Liver (tissue), 9 donors: ENCODE data around the gene ZNF438. TPM values are rescaled to one million over a fixed set of nuclear protein-coding genes. Genes with fewer than 3 reads are reported as not detected.

Source experiments
- DNase-seq: peaks from one replicate; pipeline ENCODE4 v3.0.0-alpha.2; 2017; ENCODE audit warnings: low spot score
- H3K27ac ChIP-seq, 2 donors: one replicate each; pipeline ENCODE4 v1.7.0; 2013; ENCODE audit warnings: inconsistent platforms in 2 of 2, low read length in 2 of 2, control low read depth in 1 of 2, low read depth in 1 of 2, mild to moderate bottlenecking in 1 of 2
- H3K27me3 ChIP-seq, 4 donors: one replicate each; pipeline versions ENCODE4 v1.6.1 to v1.7.0; 2013; ENCODE audit warnings: low read length in 3 of 4, inconsistent platforms in 1 of 4, mild to moderate bottlenecking in 1 of 4, moderate library complexity in 1 of 4; ENCODE audit not compliant: control insufficient read depth in 4 of 4, insufficient read depth in 4 of 4
- H3K36me3 ChIP-seq, 4 donors: one replicate each; pipeline versions ENCODE4 v1.6.1 to v1.7.0; 2013; ENCODE audit warnings: low read length in 3 of 4, mild to moderate bottlenecking in 3 of 4, low read depth in 1 of 4, moderate library complexity in 1 of 4; ENCODE audit not compliant: control insufficient read depth in 4 of 4, insufficient read depth in 3 of 4
- H3K4me1 ChIP-seq, 4 donors: one replicate each; pipeline versions ENCODE4 v1.6.1 to v1.7.0; 2013; ENCODE audit warnings: low read length in 3 of 4, mild to moderate bottlenecking in 3 of 4, moderate library complexity in 1 of 4; ENCODE audit not compliant: control insufficient read depth in 4 of 4, insufficient read depth in 4 of 4
- H3K4me3 ChIP-seq, 3 donors: one replicate each; pipeline versions ENCODE4 v1.6.1 to v1.7.0; 2013; ENCODE audit warnings: low read length in 3 of 3, control low read depth in 1 of 3, low read depth in 1 of 3, mild to moderate bottlenecking in 1 of 3
- H3K9ac ChIP-seq, 2 donors: one replicate each; pipeline ENCODE4 v1.7.0; 2013; ENCODE audit warnings: low read length in 2 of 2, mild to moderate bottlenecking in 2 of 2, moderate library complexity in 2 of 2, control low read depth in 1 of 2, low read depth in 1 of 2
- H3K9me3 ChIP-seq, 4 donors: one replicate each; pipeline versions ENCODE4 v1.6.1 to v1.7.0; 2013; ENCODE audit warnings: low read length in 3 of 4; ENCODE audit not compliant: control insufficient read depth in 4 of 4
- ATF3 ChIP-seq: IDR thresholded peaks from 2 replicates; pipeline ENCODE4 v1.6.1; 2016; ENCODE audit warnings: antibody characterized with exemption
- CTCF ChIP-seq: fragments of 150-350 bp; IDR thresholded peaks from 2 replicates; pipeline ENCODE4 v1.5.1; 2017; ENCODE audit warnings: improper control_type of control experiment, low read depth, low read length; ENCODE audit not compliant: missing input control
- EGR1 ChIP-seq, 2 donors: IDR thresholded peaks; 2 replicates each; pipeline ENCODE4 v1.6.1; 2016 to 2018; ENCODE audit warnings: antibody characterized with exemption in 2 of 2, low read depth in 2 of 2
- FOXA1 ChIP-seq: IDR thresholded peaks from 2 replicates; pipeline ENCODE4 v1.6.1; 2016; ENCODE audit warnings: antibody characterized with exemption
- FOXA2 ChIP-seq: IDR thresholded peaks from 2 replicates; pipeline ENCODE4 v1.6.1; 2016; ENCODE audit warnings: antibody characterized with exemption
- GABPA ChIP-seq, 2 donors: IDR thresholded peaks in 1 of 2; conservative IDR thresholded peaks in 1 of 2; 2 replicates each; pipeline ENCODE4 v1.6.1; 2016; ENCODE audit warnings: antibody characterized with exemption in 2 of 2, mild to moderate bottlenecking in 1 of 2, moderate library complexity in 1 of 2
- HNF4A ChIP-seq, 2 donors: conservative IDR thresholded peaks; 2 replicates each; pipeline ENCODE4 v1.6.1; 2016; ENCODE audit warnings: antibody characterized with exemption in 2 of 2, mild to moderate bottlenecking in 2 of 2
- HNF4G ChIP-seq: IDR thresholded peaks from 2 replicates; pipeline ENCODE4 v1.6.1; 2016; ENCODE audit warnings: antibody characterized with exemption
- JUND ChIP-seq, 2 donors: IDR thresholded peaks; 2 replicates each; pipeline ENCODE4 v1.6.1; 2016; ENCODE audit warnings: antibody characterized with exemption in 2 of 2
- MAX ChIP-seq: IDR thresholded peaks from 2 replicates; pipeline ENCODE4 v1.6.1; 2016; ENCODE audit warnings: antibody characterized with exemption
- NR2F2 ChIP-seq: IDR thresholded peaks from 2 replicates; pipeline ENCODE4 v1.6.1; 2016; ENCODE audit warnings: antibody characterized with exemption
- RAD21 ChIP-seq, 2 donors: IDR thresholded peaks; 2 replicates each; pipeline ENCODE4 v1.6.1; 2016; ENCODE audit warnings: antibody characterized with exemption in 2 of 2, mild to moderate bottlenecking in 2 of 2
- REST ChIP-seq: IDR thresholded peaks from 2 replicates; pipeline ENCODE4 v1.6.1; 2016; ENCODE audit warnings: antibody characterized with exemption, mild to moderate bottlenecking
- RXRA ChIP-seq, 2 donors: IDR thresholded peaks; 2 replicates each; pipeline ENCODE4 v1.6.1; 2017 to 2018; ENCODE audit warnings: antibody characterized with exemption in 2 of 2, mild to moderate bottlenecking in 1 of 2
- SP1 ChIP-seq: IDR thresholded peaks from 2 replicates; pipeline ENCODE4 v1.6.1; 2018; ENCODE audit warnings: antibody characterized with exemption, mild to moderate bottlenecking
- TAF1 ChIP-seq: conservative IDR thresholded peaks from 2 replicates; pipeline ENCODE4 v1.6.1; 2016; ENCODE audit warnings: antibody characterized with exemption, mild to moderate bottlenecking
- YY1 ChIP-seq: IDR thresholded peaks from 2 replicates; pipeline ENCODE4 v1.6.1; 2016; ENCODE audit warnings: antibody characterized with exemption, mild to moderate bottlenecking
- ZBTB33 ChIP-seq: IDR thresholded peaks from 2 replicates; pipeline ENCODE4 v1.6.1; 2016; ENCODE audit warnings: antibody characterized with exemption
- WGBS: extraction: QIAGEN DNeasy Blood & Tissue Kit; methylation state at CpG from one replicate; pipeline ENCODE4 v1.1.7; 2013; 5-methylcytosine and 5-hydroxymethylcytosine counted together
- polyA plus RNA-seq, 2 donors: library from polyadenylated mRNA; stranded (reverse) in 1 of 2; unstranded in 1 of 2; fragments of 200-250 nt in 1 of 2; fragments of >200 nt in 1 of 2; fragmentation: Nextera tagmentation in 1 of 2; extraction: Ambion mirVana in 1 of 2; gene quantifications; one replicate each; pipeline versions ENCODE4 v1.2.1 to v1.2.3, GENCODE V29; 2013 to 2015
- total RNA-seq, 2 donors: library from RNA; depleted of rRNA; stranded (reverse); fragments of >200 nt; gene quantifications; one replicate each; pipeline ENCODE4 v1.2.3, GENCODE V29; 2014
- donor health status: healthy.
- donor health status: healthy.
- donor health status: healthy.
- donor health status: healthy.
- donor health status: healthy.

The ZNF438 gene
- total and polyA plus RNA-seq, 4 donors, result 1.9 to 2.9 (median 2.2) TPM

- TF ChIP-seq REST, result no peak
- TF ChIP-seq FOXA1, result no peak
- no peak for TF ChIP-seq JUND (IDR thresholded peaks at IDR 0.05)
Observed at GRCh38 chr10:30818010-30818660, 213.5 kb downstream of the ZNF438 start (continued).

- no peak overlapping the region for H3K27ac ChIP-seq
- no peaks in the 10 kb centered on the region for H3K36me3 ChIP-seq
- TF ChIP-seq MAX (no peak), RAD21 (IDR thresholded peaks at IDR 0.05) (no peak), TAF1 (no peak), HNF4A (conservative IDR thresholded peaks at IDR 0.05) (no peak), SP1 (no peak), EGR1 (IDR thresholded peaks at IDR 0.05; ENCODE audit: low read depth in 2 of 2) (no peak), YY1 (no peak), ZBTB33 (no peak), HNF4G (no peak), NR2F2 (no peak), FOXA1 (no peak), ATF3 (no peak), FOXA2 (no peak), CTCF (no peak), RXRA (IDR thresholded peaks at IDR 0.05) (no peak), JUND (IDR thresholded peaks at IDR 0.05) (no peak), GABPA (IDR thresholded peaks at IDR 0.05 in 1 of 2, conservative IDR thresholded peaks at IDR 0.05 in 1 of 2) (no peak)
- DNase-seq, result no peak
- H3K27me3 ChIP-seq, result no peaks in the 10 kb centered on the region
- WGBS, result 81% methylated on average over 5 of the region's 5 CpGs
- no peak overlapping the region for H3K9ac ChIP-seq
- H3K9me3 ChIP-seq, result no peaks in the 10 kb centered on the region
- H3K4me1 ChIP-seq, result peaks cover 0 to 5% (median 0%) of the 10 kb centered on the region in 4 donors
- no peak overlapping the region for H3K4me3 ChIP-seq
Observed at GRCh38 chr10:30817541-30817940, 214.1 kb downstream of the ZNF438 start.
